Body of pancreas (tissue), 4 donors: ENCODE measurements around the gene SPOP.

Experiments used
- CTCF ChIP-seq, 7 experiments: fragments of 450-650 bp in 4 of 7; fragments of 200-600 bp in 3 of 7; sonication (generic) in 3 of 7; IDR thresholded peaks; one replicate each; pipeline ENCODE4 v1.5.1; 2016 to 2019; ENCODE audit warnings: antibody characterized with exemption in 7 of 7
- POLR2A ChIP-seq, 3 donors: fragments of 450-650 bp; IDR thresholded peaks; one replicate each; pipeline ENCODE4 v1.6.1; 2016; ENCODE audit warnings: antibody characterized with exemption in 3 of 3, mild to moderate bottlenecking in 2 of 3

GRCh38 chr17:49579522-49579921, 98.4 kb downstream of the SPOP start:
- TF ChIP-seq CTCF (IDR thresholded peaks at IDR 0.05), result no peak
- no peak for TF ChIP-seq POLR2A (IDR thresholded peaks at IDR 0.05)
